HG03521 (cell line): ENCODE measurements around the gene ADORA1.

Experiments used
- ATAC-seq: cut with Tn5 transposase; IDR thresholded peaks from one replicate; pipeline ENCODE4 v1.9.1; 2021; ENCODE audit warnings: mild to moderate bottlenecking, moderate library complexity; ENCODE audit not compliant: unreplicated experiment

ADORA1 gene

DNA sequence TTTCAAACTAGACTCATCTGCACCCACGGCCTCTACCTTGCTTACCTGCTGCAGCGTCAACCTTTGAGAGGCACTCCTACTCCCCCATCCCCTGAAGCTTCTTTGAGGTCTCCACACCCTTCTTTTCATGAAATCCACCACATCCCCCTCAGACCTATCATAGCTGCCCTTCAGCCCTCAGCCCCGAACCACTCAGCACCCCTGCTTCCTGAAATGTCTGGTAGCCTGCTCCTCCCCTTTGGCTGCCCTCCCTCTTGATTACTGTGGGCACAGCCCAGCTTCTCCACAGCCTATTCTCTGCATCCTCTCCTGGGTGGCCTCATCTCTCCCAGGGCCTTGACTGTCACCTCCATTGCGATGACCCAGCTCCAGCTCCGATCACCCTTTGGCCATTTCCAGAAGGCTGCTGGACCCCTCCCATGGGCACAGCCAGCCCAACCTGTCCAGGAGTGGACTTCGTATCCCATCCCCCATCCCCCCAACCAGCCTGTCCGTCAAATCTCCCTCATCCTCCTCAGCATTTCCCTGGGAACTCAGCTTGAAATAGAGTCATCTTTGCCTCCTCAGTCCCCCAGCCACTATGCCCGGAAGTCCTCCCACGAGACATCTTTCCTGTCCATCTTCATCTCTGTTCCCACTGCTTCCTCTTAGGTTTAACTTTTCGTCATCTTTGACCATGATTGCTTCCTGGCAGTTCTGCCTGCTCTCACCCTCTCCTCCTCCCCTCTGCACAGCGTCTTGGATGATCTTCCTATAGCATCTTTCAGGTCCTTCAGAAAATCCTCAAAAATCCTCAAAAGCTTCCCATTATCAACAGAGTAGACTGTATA lies 6.1 kb upstream of the ADORA1 start:
- no peak for ATAC-seq

- no peak for ATAC-seq
Measured at GRCh38 chr1:203122159-203122558, 5.4 kb upstream of the ADORA1 start.

GRCh38 chr1:203124011-203124410 lies 3.5 kb upstream of the ADORA1 start:
- no peak for ATAC-seq

GRCh38 chr1:203124546-203125317 lies 2.8 kb upstream of the ADORA1 start:
- no peak for ATAC-seq

DNA sequence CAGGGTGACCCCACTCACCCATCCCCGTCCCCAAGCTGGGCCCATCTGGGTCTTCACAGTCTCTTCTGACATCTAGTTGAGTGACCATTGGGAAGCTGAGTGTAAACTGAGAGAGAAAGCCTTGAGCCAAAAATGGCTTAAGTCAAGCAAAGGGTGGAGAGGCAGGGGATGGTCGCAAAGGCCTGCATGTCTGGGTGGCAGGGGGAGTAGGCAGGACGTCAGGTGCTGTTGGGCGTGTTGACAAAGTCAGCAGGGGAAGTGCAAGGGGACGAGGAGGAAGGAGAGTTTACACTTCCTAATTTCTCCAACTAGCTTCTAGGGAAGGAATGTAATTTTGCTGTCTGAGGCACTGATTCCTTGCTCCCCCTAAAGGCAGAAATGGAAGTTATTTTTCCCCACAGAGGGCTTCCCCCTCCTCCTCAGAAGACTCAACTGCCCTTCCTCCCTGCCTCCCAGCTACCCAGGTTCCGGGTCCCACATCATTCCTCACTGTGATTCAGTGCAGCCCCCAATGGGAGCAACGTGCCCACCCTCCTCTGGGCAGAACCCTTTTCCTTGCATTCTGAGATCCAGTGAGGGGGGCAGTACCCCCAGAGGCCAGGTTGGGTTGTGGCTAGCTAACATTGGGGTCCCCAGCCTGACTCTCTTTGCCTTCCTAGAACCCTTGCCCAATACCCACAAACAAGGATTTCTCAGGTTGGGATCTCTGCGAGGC lies 1.2 kb upstream of the ADORA1 start:
- ATAC-seq: no peak

DNA sequence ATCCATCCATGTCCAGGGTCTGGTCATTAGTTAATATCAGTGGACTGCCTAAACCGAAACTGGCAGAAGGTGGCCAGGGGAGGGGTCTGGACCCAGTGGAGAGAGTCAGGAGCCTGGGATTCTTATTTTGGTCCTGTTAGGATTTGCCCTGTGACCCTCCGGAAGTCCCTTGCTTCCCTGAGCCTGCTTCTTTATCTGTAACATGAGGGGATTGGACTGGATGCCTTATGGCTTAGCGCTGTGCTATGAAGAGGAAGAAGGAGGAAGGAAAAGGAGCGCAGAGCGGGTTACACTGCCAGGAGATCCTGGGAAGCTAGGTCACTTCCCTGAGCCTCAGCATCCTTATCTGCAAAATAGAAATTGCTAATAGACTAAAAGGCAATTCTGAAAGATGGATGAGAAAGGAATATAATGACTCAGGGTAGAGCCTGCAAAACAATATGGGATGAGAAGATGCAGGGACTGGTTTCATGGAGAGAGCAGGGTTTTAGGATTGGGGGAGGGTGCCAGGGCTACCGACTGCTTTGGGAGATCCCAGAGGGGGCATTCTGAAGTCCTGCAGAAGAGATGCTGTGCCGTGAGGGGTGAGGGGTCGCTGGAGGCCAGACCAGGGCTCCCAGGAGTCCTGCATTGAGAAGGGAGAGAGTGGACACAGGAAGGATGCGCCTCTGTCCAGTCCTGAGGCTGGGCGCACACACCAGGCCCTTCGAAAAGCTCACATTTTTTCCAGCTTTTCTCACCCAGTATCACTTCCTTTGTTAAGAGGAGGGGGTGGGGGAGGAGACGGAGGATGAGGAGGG lies 460 bp upstream of the ADORA1 start:
- ATAC-seq: no peak

GRCh38 chr1:203128431-203128715 lies 847 bp downstream of the ADORA1 start:
- ATAC-seq: no peak

DNA sequence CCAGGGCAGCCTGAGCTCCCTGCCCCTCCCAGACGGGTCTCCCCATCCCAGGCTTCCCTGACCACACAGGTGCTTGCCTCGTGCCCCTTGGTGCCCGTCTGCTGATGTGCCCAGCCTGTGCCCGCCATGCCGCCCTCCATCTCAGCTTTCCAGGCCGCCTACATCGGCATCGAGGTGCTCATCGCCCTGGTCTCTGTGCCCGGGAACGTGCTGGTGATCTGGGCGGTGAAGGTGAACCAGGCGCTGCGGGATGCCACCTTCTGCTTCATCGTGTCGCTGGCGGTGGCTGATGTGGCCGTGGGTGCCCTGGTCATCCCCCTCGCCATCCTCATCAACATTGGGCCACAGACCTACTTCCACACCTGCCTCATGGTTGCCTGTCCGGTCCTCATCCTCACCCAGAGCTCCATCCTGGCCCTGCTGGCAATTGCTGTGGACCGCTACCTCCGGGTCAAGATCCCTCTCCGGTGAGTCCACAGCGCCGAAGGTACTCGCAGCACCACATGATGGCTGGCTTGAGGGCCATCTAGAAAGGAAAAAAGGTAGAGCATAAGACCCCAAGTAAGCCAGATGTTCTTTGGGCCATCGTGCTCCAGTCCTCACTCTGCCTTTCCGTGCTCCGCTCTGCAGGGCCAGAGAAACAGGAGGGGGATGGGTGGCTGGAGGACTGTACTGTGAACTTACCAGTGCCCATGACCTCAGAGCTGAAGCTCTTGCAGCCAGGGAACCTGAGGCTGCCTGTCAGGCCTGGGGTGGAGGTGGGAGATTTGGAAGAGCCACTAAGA lies 1.4 kb downstream of the ADORA1 start:
- no peak for ATAC-seq

DNA sequence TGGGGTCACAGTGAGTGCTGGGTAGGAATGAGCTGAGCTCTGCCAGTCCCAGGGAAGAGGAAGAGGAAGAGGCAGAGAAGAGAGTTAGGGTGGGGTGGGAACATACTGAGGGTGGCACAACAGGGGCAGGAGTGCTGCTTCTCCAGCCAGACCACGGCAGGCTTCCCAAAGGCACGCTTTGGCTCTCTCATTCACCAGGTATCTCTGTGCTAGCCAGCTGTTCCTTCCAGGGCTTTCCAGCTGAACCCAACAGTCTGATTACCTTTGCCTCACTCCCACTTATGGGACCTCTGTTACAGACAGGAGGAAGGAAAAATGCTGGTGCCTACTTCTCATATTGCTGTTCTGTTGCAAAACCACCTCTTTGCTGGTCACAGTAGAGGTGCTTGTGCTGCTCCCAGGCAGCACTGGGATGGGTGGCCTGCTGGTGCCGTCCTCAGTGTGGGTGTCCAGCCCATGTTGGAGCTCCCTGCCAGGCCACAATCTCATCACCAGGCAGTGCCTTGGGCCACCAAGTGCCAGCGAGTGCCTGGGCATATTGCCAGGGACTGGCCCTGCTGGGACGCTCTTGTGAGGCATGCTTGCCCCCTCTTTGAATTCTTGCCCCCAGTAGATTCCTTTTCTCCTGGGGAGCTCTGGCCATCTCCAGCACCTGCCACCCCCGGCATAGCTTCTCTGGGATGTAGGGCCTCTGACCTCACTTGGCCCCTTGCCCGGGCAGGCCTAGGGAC lies 2.1 kb downstream of the ADORA1 start:
- ATAC-seq: no peak

DNA sequence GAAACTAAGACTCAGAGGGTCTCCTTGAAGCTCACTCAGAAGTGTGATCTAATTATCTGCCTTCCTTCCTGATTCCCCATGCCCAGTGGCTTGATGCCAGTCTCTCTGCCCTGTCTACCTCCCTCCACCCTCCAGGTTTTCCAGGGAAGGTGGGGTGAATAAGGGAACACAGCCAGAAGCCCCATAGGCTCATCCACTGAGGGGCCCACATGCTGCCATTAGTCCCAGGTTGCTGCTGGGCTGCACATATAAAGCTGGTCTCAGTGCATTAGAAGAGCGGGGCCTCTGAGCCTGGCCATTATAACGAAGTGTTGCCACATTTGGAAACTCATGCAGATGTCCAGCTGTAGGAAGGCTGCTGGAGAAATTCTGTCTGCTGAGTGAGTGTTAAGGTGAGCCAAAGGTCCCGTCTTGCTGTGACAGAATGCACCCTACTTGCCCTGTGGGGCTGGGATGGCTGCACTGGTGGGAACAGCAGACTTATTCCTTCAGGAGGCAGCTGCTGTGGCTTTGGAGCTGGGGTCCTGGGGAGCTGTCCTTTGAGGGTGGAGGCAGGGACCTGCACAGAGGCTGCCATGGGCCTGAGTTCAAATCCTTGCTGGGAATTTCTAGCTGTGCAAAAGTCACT lies 2.9 kb downstream of the ADORA1 start:
- no peak for ATAC-seq

GRCh38 chr1:203131548-203132200 lies 4.1 kb downstream of the ADORA1 start:
- ATAC-seq: no peak

DNA sequence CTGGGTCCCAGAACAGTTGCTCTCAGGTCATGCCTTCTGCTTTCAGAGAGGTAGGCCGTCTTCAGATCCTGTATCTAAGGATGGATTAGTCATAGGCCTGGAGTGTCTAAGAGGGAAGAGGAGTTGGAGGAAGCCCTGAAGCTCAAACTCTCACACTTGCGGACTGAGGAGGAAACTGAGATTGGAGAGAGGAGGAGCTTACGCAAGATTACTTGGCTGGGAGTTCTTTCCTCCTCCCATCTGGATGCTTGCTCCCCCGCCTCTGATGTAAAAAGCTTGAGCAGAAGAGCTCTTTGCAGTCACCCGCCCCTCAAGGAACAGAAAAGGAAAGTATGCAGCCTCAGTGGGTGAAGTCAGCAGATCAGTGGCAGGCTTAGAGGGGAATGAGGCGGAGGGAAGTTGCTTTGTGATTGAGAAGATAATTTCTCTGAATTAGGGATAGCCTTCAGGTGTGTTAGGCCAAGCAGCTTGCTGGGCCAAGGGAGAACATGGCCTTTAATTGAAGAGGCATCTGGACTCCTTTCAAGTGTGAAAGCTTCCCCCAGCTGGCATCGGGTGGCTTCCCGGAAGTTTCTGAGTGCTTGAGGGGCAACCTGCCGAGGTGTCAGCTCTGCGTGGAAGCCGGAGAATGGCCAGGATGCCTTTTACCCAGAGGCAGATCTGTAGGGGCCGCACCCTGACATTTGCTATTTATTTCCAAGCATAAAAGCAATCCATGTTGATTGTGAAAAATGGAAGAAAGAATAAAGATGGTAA lies 6.6 kb downstream of the ADORA1 start:
- no peak for ATAC-seq

- no peak for ATAC-seq
Measured at GRCh38 chr1:203135636-203136305, 8.2 kb downstream of the ADORA1 start.

DNA sequence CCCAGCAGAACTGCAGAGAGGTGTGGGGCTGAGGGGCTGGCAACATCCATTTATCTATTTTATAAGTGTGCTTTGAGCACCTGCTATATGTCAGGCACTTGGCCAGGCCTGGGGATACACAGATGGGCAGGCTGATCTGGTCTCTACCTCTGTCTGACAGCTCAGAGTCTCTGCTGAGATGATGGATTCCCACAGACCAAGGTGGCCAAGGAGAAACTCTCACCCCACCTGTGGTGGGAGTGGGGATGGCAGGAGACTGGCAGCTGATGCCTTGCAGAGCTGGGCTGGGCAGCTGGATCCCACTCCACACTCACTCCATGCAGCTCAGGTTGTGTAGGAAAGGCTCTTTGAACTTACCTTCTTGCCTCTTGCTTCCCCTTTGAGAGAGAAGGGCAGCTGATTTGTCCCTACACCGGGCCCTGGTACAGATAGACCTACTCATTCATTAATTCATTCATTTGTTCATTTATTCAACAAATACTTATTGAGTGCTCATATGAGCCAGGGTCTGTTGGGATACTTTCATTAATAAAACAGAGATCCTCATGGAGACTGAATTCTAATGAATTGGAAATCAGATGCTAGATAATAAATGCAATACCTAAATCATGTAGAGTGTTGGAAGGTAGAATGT lies 9.0 kb downstream of the ADORA1 start:
- ATAC-seq: no peak

- ATAC-seq: no peak
Measured at GRCh38 chr1:203137324-203137723, 9.8 kb downstream of the ADORA1 start.

DNA sequence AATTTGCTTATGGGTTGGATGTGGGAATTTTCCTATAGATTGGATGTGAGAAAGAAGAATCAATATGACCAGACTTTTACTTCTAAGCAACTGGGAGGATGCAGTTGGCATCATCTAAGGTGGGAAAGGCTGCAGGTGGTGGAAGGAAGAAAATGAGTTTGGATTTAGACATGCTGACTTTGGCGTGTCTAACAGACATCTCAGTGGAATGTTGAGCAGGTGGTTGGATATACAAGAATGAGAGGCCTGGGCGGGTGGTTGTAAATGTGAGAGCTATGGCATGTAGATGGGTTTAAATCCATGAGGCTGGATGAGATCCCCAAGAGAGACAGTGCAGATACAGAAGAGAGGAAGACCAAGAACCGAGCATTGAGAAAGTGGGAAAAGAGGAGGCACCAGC lies 10.5 kb downstream of the ADORA1 start:
- no peak for ATAC-seq

DNA sequence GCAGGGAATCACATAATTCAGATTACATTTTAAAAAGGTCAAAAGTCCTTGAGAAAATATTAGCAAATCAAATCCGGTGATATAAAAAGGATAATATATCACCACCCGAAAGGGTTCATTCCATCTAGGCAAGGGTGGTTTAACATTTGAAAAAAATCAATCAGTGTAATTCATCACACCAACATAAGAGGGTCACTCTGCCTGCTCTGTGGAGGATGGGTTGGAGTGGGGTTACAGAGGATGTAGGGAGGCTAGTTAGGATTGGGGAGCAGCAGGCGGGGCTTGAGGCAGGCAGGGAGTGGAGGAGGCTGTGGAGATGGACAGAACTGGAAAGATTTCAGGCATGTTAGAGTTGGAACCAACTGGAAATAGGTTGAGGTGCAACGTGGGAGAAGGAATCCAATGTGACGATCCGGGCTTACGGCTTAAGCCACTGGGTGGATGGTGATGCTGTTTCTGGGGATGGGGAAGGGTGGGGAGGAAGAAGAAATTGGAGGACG lies 12.5 kb downstream of the ADORA1 start:
- no peak for ATAC-seq
